DMS53 treated with DMSO at 0.1 percent for 48 hours (cell line): ENCODE results near the gene LOXL1.

Source experiments
- DNase-seq: peaks from one replicate; lab custom pipeline; 2025; ENCODE audit not compliant: unreplicated experiment; lab: John Stamatoyannopoulos, UW

LOXL1 gene

DNA sequence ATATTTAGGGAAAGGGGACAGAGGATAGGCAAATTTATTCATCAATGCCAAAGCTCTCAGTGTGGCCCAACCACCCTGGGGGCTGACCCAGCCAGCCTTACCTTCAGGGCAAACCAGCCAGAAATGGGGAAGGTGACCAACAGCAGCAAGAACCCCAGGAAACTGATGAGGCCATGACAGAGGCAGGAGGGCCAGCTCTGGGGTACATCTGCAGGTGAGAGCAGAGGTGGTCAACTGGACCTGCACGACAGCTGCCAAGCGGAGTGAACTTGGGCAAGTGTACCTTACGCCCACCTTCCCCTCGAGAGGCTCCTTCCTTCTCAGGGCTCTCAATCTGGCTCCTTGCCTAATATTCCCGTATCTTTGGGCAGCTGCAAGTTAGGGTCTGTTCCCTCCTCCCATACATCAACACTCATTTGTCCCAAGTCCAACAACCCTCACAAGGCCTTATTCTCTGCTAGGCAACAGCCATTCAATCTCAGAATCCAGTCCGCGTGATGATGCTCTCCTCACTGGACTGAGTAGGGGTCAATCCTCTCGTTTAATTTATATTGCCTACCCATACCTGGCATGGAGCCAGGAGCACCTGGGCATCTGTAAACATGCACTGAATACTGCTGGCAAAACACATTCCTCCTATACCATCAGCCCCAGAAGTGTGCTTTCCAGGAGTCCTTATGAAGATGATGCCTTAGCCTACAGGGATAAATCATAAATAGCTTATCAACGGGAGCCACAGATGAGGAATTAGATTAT lies 64.2 kb downstream of the LOXL1 start:
- no peak for DNase-seq

DNA sequence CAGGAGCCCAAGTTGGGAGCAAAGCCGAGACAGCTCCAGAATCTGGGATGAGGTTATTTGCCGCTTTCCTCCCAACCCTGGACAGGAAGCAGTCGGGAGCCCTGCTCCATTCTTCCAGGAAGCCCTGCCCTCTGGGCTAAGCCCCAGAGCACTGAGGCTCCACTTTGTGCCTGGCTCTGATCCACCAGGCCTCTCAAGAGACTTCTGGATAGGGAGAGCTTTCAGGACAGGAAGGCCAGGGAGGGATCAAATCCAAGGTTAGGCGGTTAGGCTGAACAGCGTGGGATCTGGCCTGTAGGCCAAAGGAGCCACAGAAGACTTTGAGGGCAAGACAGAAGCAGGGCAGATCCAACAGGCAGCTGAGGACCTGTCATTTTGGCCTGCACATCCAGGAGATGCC lies 65.0 kb downstream of the LOXL1 start:
- DNase-seq: no peak

GRCh38 chr15:73991726-73992593 lies 65.7 kb downstream of the LOXL1 start, which contains the start of gene STOML1:
Gene STOML1 (minus strand): TSS chr15:73992295. CDS start chr15:73992223, 72 bp downstream.
- DNase-seq: peak; percentile 72

- no peak for DNase-seq
Observed at GRCh38 chr15:73992594-73992898, 66.3 kb downstream of the LOXL1 start.

DNA sequence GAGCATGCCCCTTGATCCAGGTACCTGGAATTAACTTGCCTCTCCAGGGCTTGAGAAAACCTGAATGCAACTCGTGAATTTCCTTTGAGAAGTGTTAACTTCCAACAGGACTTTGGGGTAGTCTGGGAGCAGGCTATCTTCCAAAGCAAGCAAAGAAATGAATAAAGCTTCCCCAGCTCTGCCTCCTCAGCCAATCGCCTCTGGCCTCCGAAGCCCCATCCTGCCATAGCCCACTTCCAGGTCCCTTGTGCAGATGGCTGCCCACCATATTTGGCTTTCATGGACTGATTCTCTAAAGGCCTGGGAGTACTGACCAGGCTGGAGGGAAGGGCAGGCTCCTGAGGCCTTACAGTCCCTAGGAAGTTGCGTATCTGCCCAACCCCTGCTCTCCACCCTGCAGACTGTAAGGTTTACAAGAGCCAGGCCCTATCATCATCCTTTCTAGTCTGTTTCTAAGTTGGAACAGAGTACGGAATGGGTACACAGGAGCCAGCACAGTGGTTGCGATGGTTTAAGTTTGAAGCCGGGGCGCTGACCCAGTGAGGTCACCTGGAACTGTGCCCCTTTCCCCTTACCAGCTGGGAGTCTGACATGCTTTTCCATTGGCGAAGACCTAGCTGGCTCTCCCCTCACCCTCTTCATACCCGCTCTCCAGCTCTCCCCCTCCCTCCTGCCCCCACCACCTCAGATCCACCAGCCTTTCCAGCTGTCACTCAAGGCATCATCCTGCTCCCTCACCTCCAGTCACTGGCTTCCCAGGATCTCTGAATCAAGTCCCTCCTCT lies 67.1 kb downstream of the LOXL1 start:
- no peak for DNase-seq

- peak; percentile 86 for DNase-seq
Observed at GRCh38 chr15:73994413-73994883, 68.2 kb downstream of the LOXL1 start, which contains the start of gene PML. Gene PML (plus strand): TSS chr15:73994716. CDS start chr15:73994813, 97 bp downstream.

GRCh38 chr15:73994912-73995622 lies 68.8 kb downstream of the LOXL1 start:
- DNase-seq: no peak

GRCh38 chr15:73996267-73996666 lies 70.0 kb downstream of the LOXL1 start:
- DNase-seq: no peak

DNA sequence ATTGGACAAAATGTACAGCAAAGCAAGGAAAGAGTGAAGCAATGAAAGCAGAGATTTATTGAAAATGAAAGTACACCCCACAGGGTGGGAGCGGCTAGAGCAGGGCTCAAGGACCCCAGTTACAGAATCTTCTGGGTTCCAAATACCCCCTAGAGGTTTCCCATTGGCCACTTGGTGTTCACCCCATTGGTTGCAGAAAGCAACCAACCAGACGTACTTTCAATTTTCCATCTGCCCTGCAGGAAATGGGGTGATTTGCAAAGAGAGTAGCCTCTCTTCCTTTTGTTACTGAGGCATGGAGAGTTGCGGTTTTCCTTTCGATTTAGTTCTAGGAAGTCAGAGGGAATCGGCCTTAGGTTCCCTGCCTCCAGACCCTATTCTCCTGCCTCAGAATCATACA lies 70.7 kb downstream of the LOXL1 start:
- DNase-seq: no peak

GRCh38 chr15:73997986-73998385 lies 71.7 kb downstream of the LOXL1 start:
- DNase-seq: no peak
